ENCODE results near the gene ASIC2.

DNA sequence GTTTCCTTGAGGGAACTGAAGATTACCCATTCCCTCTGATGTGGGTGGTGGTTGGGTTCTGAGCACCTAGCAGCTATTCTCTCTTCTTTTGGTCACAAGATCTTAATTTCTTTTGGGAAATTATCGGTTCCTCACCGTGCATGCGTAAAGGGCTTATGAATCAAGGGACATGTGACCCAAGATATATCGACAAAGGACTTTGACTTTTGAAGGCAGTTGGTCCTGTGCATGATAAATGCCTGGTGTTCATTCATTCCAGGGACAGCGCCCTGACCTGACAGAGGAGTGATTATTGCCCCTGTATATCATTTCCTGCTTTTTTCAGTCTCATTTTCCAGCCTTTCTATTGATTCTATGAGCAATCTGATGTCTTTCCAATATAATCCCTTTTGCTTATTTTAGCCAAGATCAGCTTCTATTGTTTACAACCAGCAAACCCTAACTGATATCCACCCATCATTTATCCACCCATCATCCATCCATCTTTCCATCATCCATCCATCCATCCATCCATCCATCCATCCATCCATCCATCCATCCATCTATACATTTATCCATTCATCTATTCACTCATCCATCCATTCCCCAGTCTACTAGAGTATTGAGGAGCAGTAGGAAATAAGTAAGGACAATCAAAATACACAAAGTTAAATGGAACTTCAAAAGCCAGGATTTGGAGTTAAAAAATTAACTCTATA lies 25.1 kb downstream of the ASIC2 start:
- TF ChIP-seq GATA2 (IDR thresholded peaks at IDR 0.05; ENCODE audit: low read depth, low read length): no peak
- no peak for TF ChIP-seq GATA3 (IDR thresholded peaks at IDR 0.05; ENCODE audit: low read depth, low read length)

Data from SH-SY5Y (cell line).